Activated CD8-positive, alpha-beta memory T cell treated with anti-CD3 and anti-CD28 coated beads, Interleukin-2, amount 50 U/mL, for 24 hours (primary cell): ENCODE data around the gene IER3.

Experiments used
- DNase-seq: peaks from one replicate; pipeline ENCODE4 v3.0.0-alpha.2; 2020; ENCODE audit errors: extremely low read depth

The IER3 gene, protein sequence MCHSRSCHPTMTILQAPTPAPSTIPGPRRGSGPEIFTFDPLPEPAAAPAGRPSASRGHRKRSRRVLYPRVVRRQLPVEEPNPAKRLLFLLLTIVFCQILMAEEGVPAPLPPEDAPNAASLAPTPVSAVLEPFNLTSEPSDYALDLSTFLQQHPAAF

DNA sequence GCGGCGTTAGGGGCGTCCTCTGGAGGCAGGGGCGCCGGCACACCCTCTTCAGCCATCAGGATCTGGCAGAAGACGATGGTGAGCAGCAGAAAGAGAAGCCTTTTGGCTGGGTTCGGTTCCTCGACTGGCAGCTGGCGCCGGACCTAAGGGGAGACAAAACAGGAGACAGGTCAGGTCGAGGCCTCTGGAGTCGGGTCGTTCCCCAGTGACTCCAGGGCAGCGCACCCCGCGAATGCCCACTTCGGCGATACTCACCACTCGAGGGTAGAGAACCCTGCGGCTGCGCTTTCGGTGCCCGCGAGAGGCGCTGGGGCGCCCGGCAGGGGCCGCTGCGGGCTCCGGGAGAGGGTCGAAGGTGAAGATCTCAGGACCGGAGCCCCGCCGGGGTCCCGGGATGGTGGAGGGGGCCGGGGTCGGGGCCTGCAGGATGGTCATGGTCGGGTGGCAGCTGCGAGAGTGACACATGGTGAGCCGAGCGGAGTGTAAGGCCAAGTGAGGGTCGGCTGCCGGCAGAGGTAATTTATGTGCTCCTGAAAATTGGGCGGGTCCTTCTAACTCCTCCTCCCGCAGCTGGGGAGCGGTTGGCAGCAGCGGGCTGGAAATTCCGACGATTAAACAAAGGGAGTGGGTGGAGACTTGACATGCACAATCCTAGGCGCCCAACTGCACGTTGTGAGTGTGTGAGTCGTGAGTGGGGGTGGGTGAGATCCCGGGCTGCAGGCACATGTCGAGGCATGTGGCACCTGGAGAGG lies at the start of gene IER3:
Gene IER3, minus strand, starts transcription at position 494 of the 752 bp plus-strand sequence. Its CDS starts 29 bp downstream, at position 465.
- DNase-seq = peak; percentile 74

DNA sequence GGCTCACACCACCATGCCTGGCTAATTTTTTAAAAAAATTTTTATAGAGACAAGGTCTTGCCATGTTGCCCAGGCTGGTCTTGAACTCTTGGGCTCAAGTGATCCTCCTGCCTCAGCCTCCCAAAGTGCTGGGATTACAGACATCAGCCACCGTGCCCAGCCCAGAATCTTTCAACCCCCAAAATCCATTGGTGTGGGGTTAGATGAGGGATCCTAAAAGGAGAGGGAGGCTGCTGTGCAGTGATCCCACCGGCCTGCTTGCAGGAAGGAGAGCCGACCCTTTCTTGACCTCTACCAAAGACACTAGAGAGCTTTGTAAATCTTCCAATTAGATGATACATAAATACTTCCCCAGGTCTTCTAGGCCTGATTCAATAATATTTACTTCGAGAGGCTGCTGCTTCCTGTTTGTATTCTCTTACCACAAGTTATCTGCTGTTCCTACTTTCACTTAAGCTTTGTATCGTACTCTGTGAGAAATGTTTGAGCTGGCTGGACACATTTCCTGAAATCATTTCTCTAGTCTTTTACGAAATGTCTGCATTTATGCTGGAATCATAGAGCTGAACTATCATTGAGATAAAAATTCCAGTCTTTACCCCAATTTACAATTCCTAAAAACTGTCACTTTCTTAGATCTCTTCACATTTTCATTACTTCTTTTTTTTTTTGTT lies 49.3 kb upstream of the IER3 start:
- no peak for DNase-seq

DNA sequence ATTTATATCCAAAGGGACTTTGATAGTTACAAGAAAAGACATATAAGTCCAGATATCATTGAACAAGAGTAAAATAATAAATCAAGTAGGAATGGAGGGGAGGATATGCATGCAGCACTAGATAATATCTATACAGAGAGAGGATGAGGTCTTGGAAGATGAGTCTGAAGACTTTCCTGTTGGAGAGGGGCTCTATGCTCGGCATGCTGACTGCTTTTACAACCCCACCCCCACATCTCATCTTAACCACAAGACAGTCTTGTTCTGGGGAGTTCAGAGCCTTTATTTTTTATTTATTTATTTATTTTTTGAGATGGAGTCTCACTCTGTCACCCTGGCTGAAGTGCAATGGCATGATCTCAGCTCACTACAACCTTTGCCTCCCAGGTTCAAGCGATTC lies 48.4 kb upstream of the IER3 start:
- no peak for DNase-seq

DNA sequence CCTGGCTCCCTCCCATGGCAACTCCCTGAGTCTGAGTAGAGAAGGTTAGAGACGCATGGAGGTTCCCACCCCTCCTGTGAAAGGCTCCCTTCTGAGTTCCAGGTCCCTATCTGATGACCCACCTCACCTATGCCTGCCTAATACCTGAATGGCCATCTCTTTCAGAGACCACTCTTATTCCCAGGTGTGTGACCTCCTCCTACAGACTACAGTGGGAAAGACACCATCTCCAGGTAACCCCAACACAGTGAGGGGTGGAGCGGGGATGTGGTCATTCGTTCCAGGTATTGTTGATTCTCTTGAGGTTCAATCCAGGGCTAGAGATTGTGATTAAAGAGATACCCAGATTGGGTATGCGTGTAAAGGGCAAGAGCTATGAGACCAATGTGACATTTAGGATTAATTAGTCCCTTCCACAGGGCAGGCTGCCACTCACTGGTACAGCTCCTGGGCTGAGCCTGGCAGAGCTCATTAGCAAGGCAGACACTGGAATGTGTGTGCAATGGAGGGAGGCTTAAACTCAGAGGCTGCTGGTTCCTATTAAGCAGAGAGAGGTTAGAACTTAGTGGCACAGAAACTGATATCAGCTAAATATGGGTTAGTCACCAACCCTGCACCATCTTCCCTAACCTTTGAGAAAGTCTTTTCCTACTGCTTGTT lies 46.5 kb upstream of the IER3 start:
- DNase-seq = no peak

DNA sequence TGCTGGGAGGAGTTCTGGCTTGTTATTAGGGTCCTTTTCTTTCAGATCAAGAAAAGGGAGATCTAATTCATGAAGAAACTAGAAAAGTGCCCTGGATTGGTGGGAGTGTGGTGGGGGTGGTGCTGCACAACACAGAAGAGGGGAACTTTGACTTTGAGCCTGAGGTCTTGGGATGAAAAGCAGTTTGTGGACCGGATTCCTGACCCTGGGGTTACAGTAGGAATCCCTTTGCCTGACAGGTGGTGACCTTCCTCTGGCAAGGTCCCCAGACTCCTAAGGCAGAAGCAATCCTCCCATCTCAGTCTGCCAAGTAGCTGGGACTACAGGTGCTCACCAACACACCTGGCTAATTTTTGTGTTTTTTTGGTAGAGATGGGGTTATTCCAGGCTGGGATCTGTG lies 45.3 kb upstream of the IER3 start:
- no peak for DNase-seq

DNA sequence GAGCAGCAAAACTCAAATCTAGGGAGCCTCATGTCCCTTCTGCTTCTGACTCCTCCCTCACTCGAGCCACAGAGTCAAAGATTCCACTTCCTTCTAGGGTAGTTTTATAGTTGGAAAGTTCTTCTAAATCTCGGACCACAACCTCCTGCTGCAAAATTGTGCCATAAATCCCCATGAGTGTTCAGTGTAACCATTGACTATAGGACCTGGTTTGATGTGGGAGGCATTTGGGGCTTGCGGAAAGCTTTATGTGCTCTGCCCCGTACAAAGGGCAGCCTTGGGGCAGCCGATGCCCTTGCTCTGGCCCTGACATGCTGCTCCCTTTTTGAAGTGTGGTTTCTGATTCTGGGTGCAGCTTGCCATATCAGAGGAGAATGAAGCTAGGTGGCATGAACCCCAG lies 43.6 kb upstream of the IER3 start:
- no peak for DNase-seq

DNA sequence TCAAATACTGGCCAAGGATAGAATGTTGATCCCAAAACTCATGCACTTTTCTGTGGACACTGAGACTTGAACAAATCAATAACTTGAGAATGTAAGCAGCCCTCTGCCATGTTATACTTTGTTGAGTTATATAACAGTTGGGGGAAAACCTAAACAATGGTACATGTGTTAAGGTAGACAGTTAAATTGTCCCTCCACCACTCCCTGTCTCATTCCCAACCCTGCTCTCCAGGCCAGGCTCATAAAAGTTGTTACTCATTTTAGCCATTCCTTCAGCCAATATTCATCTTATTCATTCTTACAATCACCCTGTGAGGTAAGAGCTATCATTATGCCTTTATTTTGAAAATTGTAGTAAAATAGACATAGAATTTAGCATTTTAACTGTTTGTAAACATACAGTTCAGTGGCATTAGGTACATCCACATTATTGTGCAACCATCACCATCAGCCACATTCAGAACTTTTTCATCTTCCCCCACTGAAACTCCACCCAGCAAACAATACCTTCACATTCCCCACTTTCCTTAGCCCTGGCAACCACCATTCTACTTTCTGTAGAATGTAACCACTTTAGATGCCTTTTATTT lies 38.2 kb upstream of the IER3 start:
- no peak for DNase-seq

DNA sequence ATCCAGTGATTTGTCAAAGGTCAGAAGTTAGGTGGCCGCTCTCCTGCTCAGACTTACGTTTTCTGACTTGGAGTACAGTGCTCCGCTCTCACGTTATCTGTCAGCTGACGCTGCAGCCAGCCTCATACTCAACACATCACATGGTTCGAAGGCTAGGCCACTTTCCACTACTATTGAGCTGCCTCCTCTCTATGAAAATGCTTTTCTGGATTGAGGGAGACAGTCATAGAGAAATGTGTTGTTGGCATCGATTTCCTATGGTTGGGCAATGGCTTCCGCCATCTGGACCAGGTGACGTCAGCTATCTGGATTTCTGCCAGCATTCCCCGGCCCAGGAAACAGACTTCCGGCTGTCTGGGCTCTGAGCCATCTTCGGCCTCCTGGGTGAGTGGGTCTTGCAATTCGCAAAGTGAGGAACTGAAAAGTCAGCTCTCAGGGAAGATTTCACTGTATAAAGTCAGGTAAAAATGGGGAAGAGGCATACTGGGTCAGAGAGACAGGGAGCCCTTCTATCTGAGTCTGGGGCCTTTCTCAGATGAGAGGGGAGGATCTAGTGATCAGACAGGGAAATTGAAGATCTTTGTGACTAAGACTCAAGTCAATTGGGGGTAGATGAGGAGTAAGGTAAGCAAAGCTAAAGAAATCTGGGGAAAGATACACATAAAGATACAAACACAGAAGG lies 37.5 kb upstream of the IER3 start:
- no peak for DNase-seq

DNA sequence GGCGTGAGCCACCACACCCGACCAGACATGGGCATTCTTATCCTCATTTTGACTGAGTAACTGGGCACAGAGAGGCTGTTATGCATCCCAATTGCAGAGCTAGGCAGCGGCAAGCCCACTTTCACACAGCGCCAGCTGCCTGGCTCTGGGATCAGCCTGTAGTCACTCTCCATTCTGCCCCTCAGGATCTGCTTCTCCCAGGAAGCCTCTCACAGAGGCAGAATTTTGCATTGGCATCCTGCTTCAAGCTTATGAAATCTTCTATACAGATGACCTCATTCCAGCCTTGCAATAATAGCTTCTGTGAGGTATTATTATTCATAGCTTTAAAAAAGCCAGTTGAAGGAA lies 37.0 kb upstream of the IER3 start:
- no peak for DNase-seq

DNA sequence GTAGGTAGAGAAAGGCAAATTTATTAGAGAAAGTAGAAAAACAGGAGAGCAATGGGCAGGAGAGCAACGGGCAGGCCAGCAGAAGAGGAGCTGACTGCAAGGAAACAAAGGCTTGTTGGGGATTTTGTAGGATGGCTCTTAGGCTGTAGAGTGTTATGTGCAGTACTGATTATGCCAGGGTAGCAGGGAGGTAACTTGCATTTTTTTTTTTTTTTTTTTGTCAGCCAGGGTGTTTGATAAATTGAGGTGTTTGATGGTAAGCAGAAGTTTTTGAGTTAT lies 36.2 kb upstream of the IER3 start:
- no peak for DNase-seq

DNA sequence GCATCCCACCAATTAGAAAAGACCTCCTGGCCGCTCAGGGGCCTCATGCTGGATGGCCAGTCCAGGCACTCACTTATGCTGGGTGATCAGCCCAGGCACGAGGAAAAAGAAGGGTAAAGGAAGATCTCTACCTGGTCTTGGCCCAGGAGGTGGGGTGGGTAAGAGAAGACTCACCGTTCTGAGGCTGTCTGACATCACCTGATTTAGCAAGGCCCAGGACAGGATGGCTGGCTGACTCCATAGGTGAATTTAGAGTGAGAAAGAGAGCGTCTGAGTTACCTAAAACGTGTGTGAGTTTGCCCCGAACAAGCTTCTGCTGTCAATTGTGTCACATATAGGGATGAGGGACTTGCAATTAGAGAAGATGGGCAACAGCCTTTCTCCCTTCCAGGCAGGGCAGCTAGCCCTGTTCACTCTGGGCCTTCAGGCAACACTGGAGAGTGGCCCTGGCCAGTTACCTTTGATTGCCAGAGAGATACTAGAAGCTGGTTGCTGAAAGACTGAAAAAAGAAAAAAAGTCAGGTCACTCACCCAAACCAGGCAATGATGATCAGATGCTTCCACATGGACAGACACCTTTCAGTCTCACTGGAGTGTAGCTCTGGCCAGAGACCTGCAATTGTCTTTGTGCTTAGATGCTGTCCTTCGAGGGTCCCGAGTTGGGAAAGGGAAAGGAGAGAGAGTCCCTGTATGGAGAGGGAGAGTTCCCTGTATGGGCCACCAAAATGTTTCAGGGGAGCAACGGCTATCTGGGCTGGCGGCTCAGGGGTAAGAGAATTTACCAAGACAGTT lies 35.7 kb upstream of the IER3 start:
- DNase-seq = no peak

DNA sequence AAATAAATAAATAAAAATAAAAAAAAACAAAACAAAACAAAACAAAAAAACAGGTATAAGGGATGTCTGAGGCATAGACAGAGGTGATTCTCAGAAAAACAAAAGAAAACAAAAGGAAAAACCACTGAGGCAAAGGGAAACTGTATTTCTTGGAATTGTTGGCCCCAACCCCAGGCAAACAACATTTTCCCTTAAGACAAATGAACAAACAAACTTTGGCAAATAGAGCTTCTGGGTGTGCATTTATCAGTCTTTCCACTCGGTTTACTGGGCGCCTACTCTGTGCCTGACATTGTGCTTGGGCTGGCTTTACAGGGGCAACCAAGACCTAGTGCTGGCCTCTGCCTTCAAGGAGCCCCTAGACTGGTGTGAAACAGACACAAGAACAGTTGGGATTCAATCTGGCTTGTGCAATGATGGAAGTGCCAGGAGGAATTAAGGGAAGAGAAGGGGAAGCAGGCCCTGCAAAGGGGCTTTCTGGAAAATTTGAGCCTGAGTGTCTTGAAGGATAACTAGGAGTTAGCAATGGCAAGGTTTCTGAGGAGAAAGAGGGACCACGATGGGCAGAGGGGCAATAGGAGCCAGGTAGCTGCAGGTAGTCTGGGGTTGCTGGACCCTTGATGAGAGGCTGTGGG lies 33.8 kb upstream of the IER3 start:
- DNase-seq = no peak

DNA sequence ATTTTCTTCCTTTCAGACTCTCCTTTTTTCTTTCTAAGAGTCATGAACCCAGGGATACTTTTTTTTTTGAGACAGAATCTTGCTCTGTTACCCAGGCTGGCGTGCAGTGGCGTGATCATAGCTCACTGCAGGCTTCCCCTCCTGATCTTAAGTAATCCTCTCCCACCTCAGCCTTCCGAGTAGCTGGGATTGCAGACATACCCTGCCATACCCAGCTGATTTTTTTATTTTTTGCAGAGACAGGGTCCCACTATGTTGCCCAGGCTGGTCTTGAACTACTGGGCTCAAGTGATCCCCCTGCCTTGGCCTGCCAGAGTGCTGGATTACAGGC lies 32.8 kb upstream of the IER3 start:
- no peak for DNase-seq

DNA sequence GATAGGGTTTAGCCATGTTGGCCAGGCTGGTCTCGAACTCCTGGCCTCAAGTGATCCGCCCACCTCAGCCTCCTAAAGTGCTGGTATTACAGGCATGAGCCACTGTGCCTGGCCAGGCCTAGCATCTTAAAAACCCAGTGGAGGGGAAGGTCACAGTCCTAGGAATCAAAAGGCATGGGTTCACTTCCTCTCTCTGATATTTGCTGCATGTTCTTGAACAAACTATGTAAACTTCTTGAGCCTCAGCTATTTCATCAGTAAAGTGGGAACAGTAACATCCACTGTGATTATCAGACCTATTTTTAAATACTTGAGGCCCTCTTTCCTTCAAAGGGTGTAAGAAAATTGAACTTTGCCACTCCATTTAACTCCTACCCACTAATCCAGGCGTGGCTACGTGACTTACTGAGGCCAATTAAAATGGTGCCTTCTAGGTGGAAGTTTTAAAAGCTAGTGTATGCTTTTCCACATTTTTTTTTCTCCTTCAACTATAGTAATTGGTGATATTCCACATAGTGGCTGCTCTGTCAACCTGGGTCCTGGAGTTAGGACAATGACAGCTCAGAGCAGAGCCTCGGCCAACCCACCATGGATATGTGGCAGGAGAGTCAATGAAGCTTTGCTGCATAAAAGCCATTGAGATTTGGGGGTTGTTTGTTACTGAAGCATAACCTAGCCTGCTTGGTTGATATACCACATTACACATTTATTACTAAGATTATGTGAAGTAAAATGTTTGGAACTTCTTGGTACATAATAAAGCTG lies 32.2 kb upstream of the IER3 start:
- no peak for DNase-seq

DNA sequence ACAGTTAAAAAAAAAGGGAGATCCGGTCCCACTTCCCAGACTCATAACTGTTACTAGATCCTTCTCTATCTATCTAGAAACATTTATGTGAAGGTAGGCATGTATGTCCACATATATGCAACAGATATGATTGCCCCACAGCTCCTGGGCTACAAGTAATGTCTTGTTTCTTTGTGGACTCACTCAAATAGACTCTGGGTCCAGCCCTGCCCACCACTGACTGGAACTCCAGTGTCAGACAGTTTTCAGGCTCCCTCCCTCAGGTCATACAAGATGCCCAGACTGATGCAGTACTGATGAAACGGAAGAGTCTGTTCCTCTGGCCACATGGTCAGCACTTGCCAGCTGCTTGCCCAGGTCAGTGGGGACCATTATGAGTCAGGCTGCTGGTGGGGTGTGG lies 30.8 kb upstream of the IER3 start:
- DNase-seq = no peak

DNA sequence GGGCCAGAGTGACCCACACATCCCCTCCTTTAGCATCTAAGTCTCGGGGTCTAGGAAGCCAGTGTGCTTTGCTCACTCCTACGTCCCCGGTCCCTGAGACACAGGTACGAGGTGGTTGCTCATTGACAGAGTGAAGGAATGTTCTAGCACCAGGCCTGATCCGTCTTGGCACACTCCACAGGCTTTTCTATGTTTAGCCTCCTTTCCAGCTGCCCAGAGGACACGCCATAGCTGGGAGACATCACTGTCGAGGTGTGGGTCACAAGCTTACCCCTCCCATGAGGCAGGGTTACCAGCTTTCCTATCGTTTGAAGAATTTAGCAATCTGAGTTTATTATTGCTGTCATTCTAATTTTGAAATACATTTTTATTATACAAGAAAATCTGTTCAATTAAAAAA lies 30.4 kb upstream of the IER3 start:
- no peak for DNase-seq

DNA sequence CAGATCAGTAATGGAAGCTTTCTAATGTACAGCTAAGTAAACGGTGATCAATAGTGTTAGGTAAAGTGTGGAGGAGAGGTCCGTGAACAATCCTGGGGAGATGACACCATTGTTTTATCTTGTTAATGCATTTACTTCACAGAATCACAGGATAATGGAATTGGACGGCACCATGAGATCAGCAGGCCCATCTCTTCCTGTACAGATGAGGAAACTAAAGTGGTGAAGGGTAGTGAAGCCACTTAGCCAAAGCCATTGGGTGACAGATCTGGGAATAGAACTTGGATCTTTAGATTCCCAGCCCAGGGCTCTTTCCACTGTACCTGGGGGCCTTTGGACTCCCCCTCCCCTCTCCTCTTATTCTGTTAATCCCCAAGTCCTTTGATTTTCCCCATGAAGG lies 26.2 kb upstream of the IER3 start:
- DNase-seq = no peak

DNA sequence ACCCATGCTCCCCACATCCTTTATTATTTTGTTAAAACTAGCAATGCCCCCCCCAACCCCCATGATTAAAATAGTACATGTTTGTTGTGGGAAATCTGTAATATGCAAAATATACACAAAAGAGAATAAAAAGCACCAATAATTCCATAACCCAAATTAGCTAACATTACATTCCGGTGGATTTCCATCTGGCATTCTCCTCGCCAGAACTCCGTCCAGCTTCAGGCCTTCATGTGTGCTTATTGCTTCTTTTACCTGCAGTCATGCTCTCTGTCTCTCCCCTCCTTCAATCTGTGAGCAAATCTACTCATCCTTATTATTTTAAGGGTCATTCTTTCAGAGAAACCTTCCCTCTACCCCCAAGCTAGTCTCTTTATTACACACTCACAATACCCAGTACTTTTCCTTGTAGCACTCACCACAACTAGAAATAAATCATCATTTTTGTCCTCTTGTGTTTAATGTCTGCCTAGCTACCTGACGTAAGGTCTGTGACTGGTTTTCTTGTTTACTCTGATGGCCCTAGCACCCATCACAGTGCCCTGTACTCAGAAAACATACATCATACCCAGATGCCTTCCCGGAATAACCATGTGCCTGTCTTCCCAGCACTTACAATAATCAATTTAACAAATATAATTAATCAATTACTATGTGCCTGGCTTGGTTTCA lies 25.6 kb upstream of the IER3 start:
- no peak for DNase-seq

DNA sequence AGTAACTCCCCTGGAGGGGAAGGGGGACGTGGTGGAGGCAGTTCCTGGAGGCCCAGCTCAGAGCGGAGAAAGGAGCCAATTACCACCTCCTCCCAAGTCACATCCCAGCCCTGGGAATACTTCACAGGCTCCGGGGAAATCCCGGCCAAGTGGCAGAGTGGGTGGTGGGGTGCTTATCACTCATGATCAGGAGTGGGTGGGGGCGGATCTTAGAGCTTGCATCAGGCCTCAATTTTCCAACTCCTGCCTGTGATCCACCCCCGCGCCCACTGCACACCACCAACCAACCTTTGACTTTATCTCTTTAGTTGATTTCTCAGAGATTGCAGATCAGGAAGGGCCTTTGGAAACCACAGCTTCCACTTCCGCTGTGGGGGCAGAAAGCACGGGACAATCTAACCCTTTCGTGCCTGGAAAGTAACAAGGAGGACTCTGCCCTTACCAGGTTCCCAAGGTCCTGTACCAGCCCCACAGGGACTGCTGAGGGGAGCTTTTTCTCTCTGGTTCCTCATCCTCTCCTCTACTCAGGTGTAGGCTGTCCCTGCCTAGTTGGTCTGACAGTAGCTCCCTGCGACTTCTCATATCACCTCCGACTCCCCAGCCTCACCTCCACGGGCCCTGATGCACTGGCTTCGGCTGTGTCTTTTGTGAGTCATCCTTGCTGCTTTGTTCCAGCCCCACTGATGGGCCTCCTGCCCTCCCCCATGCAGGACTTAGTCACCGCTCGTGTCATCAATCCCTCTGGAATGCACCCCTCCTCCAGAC lies 24.9 kb upstream of the IER3 start:
- DNase-seq = peak; percentile 67
